ENCODE results near the gene KISS1. TPM values are rescaled to one million over a fixed set of nuclear protein-coding genes. Genes with fewer than 3 reads are reported as not detected.

KISS1 gene
- total RNA-seq, 1 donor from 2014 or later: not detected

Other genes starting within 250 kb of the KISS1 start
- 0.17 TPM in 1 of 2 replicates, not detected in the other for gene SOX13, start 123.4 kb downstream of the KISS1 start, total RNA-seq
- gene ETNK2, start 44.4 kb downstream of the KISS1 start, total RNA-seq: 0.07 TPM in 1 of 2 replicates, not detected in the other
- not detected in 2 replicates for gene REN, start 30.2 kb downstream of the KISS1 start, total RNA-seq
- not detected in 2 replicates for gene GOLT1A, start 17.5 kb upstream of the KISS1 start, total RNA-seq
- gene PLEKHA6, start 163.4 kb upstream of the KISS1 start, total RNA-seq: 0.07 and 0.47 TPM in 2 replicates
- 70.9 and 74.0 TPM in 2 replicates for gene PPP1R15B, start 215.3 kb upstream of the KISS1 start, total RNA-seq

Data from activated CD4-positive, alpha-beta T cell treated with anti-CD3 and anti-CD28 coated beads, Interleukin-2, amount 10 ng/mL, durations not matched to agents 24 days and 14 days (primary cell).